AG08396 (cell line): ENCODE results near the gene MIGA2.
"Not testable (repeated sequence)": the region's sequence is repeated elsewhere in the genome, so short reads cannot be mapped to it uniquely, and the experiment has no call there.

Experiments used
- DNase-seq: peaks from one replicate; pipeline ENCODE4 v3.0.0; 2012; ENCODE audit warnings: low spot score, mixed read lengths

MIGA2 gene, protein sequence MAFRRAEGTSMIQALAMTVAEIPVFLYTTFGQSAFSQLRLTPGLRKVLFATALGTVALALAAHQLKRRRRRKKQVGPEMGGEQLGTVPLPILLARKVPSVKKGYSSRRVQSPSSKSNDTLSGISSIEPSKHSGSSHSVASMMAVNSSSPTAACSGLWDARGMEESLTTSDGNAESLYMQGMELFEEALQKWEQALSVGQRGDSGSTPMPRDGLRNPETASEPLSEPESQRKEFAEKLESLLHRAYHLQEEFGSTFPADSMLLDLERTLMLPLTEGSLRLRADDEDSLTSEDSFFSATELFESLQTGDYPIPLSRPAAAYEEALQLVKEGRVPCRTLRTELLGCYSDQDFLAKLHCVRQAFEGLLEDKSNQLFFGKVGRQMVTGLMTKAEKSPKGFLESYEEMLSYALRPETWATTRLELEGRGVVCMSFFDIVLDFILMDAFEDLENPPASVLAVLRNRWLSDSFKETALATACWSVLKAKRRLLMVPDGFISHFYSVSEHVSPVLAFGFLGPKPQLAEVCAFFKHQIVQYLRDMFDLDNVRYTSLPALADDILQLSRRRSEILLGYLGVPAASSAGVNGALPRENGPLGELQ

GRCh38 chr9:129036241-129036922 is at the start of gene MIGA2:
MIGA2 (plus strand) TSS chr9:129036626; CDS start chr9:129040595, 3,969 bp downstream.
- peak; percentile 99 for DNase-seq

DNA sequence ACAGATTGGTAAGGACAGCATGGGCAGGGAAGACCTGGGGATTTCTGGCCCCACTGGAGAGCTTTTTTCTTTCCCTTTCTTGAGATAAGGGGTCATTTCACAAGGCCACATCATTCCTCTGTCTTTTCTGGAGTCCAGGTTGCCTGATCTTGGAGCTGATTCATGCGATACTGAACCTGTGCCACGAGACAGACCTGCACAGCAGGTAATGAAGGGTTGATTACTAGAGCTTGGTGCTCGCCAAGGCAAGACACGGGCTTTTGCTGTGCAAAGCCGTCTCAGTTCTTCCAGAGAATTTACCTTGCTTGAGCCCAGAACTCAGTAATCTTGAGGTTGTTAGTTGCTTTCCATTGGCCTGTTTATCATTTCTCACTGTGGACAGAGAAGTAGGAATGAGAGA is 49.8 kb upstream of the MIGA2 start:
- DNase-seq = no peak

- DNase-seq = peak; percentile 62
Observed at GRCh38 chr9:128987805-128988204, 48.6 kb upstream of the MIGA2 start.

- no peak for DNase-seq
Observed at GRCh38 chr9:128992995-128993394, 43.4 kb upstream of the MIGA2 start.

GRCh38 chr9:128995791-128996190 is 40.6 kb upstream of the MIGA2 start:
- DNase-seq = no peak

DNA sequence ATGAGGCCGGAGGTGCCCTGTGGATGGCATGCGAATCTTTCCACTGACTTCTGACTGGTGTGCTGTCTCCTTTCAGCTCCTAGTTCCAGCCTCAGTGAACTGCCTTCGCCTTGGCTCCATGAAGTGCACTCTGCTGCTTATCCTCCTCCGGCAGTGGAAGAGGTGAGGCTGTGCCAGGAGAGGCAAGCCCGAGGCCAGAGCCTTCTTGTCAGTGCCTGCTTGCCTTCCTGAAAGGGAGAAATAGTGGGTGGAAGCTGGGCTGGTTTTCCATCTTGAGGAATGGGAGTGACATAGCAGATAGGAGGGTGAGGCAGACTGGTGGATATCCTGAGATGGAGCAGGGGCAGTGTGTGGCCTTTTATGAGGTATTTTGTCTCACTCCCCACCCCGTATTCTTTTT is 38.0 kb upstream of the MIGA2 start:
- no peak for DNase-seq

DNA sequence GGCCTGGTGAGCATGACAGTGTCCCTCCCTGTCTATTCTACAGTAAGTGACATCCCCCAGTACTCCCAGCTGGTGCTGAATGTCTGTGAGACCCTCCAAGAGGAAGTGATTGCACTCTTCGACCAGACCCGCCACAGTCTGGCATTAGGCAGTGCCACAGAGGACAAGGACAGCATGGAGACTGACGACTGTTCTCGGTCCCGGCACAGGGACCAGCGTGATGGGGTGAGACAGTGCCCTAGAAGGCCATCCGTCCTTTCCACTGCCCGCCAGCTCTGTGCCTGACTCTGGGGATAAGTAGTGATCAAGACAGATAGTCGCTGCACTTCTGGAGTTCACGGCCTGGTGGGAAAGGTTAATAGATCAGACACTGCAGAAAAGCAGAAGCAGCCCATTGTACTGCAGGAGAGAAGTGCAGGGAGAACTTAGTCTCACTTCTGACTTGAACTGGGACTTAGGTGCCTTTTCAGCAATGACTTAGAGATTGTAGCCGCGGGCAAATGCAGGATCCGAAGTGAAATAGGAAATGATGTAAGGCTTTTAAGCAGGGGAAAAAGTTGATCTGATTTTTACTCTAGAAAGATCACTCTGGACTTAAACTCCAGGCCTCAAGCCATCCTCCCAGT is 36.7 kb upstream of the MIGA2 start:
- no peak for DNase-seq

GRCh38 chr9:129001504-129002325 is 34.7 kb upstream of the MIGA2 start:
- DNase-seq = no peak

GRCh38 chr9:129002992-129003391 is 33.4 kb upstream of the MIGA2 start:
- no peak for DNase-seq

- DNase-seq = not testable (repeated sequence)
Observed at GRCh38 chr9:129004173-129004572, 32.3 kb upstream of the MIGA2 start.

DNA sequence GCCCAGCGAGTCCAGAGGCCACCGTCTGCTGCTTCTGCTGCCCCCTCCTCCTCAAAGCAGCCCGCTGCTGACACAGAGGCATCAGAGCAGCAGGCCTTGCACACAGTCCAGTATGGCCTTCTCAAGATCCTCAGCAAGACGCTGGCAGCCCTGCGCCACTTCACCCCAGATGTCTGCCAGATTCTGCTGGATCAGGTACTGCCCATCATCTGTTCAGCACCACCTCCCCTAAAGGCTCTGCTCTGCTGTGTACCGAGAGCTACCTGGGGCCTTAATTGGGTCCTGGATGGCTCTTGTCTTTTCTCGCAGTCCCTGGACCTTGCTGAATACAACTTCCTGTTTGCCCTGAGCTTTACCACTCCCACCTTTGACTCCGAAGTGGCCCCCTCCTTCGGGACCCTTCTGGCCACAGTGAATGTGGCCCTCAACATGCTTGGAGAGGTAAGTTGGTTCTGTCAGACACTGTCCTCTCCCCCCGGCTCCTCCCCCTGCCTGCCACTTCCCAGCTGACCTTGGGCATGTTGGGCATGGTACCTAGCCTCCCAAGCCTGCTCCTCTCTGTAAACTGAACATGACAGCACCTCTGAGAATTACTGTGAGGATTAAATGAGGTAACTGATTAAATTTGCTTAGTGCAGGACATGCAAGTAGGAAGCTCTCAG is 31.0 kb upstream of the MIGA2 start:
- DNase-seq = no peak

- DNase-seq = peak; percentile 89
Observed at GRCh38 chr9:129006328-129007034, 29.9 kb upstream of the MIGA2 start.

GRCh38 chr9:129007035-129007765 is 29.2 kb upstream of the MIGA2 start:
- DNase-seq = no peak

- no peak for DNase-seq
Observed at GRCh38 chr9:129007766-129008468, 28.5 kb upstream of the MIGA2 start.

- DNase-seq = no peak
Observed at GRCh38 chr9:129008469-129008965, 27.9 kb upstream of the MIGA2 start.

- no peak for DNase-seq
Observed at GRCh38 chr9:129008986-129009583, 27.3 kb upstream of the MIGA2 start.

- no peak for DNase-seq
Observed at GRCh38 chr9:129009584-129010141, 26.8 kb upstream of the MIGA2 start.

DNA sequence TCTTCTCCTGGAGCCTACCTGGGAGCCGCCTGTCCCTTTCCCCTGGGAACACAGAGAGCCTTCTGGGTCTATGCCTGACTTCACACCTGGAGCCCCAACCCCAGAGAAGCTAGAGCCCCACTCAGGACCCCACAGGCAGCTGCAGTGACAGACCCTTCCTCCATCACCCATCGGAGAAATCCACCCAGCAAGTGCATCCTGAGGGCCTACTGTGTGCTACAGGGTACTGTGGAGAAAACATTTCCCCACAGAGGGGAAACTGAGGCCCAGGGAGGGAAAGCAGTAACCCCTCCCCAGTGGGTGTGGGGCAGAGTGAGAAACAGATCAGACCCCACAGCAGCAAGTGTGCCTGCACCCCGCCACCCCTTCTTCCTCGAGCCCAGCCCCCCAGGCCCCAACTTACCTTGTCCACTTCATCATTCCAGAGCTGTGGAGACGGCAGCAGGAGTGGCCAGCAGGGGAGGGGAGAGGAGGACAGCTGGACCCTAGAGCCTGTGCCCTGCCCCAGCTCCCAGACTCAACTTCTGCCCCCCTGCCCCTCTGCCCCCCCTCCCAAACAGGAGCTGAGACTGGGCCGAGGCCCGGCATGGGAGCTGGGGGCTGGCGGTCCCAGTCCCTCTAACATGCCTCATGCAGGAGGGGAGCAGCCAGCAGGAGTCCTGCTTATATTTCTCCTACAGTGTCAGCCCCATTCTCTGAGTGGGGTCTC is 26.0 kb upstream of the MIGA2 start:
- no peak for DNase-seq
